ENCODE results near the gene EPB41L2.

EPB41L2 gene

GRCh38 chr6:130869681-130870080 lies 193.4 kb downstream of the EPB41L2 start:
- no peak for DNase-seq (ENCODE audit: low read depth, low spot score)
- H3K4me3 ChIP-seq (ENCODE audit: low read depth, low read length) = no peak overlapping the region
- in situ Hi-C loops (cut with HindIII; ENCODE audit: low sequenced_read_pairs) = no loop called here
- no peak for TF ChIP-seq CTCF (IDR thresholded peaks at IDR 0.05; ENCODE audit: low read depth, low read length)

GRCh38 chr6:130865793-130866192 lies 197.3 kb downstream of the EPB41L2 start:
- DNase-seq (ENCODE audit: low read depth, low spot score) = no peak
- in situ Hi-C loops (cut with HindIII; ENCODE audit: low sequenced_read_pairs) = no loop called here
- no peak for TF ChIP-seq CTCF (IDR thresholded peaks at IDR 0.05; ENCODE audit: low read depth, low read length)
- no peak overlapping the region for H3K4me3 ChIP-seq (ENCODE audit: low read depth, low read length)

- DNase-seq (ENCODE audit: low read depth, low spot score) = no peak
- in situ Hi-C loops (cut with HindIII; ENCODE audit: low sequenced_read_pairs) = no loop called here
- no peak for TF ChIP-seq CTCF (IDR thresholded peaks at IDR 0.05; ENCODE audit: low read depth, low read length)
- no peak overlapping the region for H3K4me3 ChIP-seq (ENCODE audit: low read depth, low read length)
These were observed 198.7 kb downstream of the EPB41L2 start for GRCh38 chr6:130864344-130864743.

GRCh38 chr6:130863415-130864230 lies 199.4 kb downstream of the EPB41L2 start:
- no peak for DNase-seq (ENCODE audit: low read depth, low spot score)
- no peak overlapping the region for H3K4me3 ChIP-seq (ENCODE audit: low read depth, low read length)
- TF ChIP-seq CTCF (IDR thresholded peaks at IDR 0.05; ENCODE audit: low read depth, low read length) = no peak
- in situ Hi-C loops (cut with HindIII; ENCODE audit: low sequenced_read_pairs) = no loop called here

- no peak for DNase-seq (ENCODE audit: low read depth, low spot score)
- in situ Hi-C loops (cut with HindIII; ENCODE audit: low sequenced_read_pairs) = no loop called here
- no peak for TF ChIP-seq CTCF (IDR thresholded peaks at IDR 0.05; ENCODE audit: low read depth, low read length)
- no peak overlapping the region for H3K4me3 ChIP-seq (ENCODE audit: low read depth, low read length)
These were observed 200.7 kb downstream of the EPB41L2 start for GRCh38 chr6:130862370-130862769.

- TF ChIP-seq CTCF (IDR thresholded peaks at IDR 0.05; ENCODE audit: low read depth, low read length) = no peak
- in situ Hi-C loops (cut with HindIII; ENCODE audit: low sequenced_read_pairs) = no loop called here
- no peak for DNase-seq (ENCODE audit: low read depth, low spot score)
- H3K4me3 ChIP-seq (ENCODE audit: low read depth, low read length) = no peak overlapping the region
These were observed 203.7 kb downstream of the EPB41L2 start for GRCh38 chr6:130859161-130859867.
